Ovary (tissue), 3 donors: Measurements from ENCODE around the gene HERC6.

Experiments
- CTCF ChIP-seq, 3 donors: fragments of 450-650 bp in 2 of 3; fragments of 200-600 bp in 1 of 3; IDR thresholded peaks; one replicate each; pipeline versions ENCODE4 v1.5.1 to v1.8.0; 2016 to 2022; ENCODE audit warnings: antibody characterized with exemption in 3 of 3, mild to moderate bottlenecking in 1 of 3
- EP300 ChIP-seq: sonication (generic); formaldehyde crosslinking; IDR thresholded peaks from one replicate; pipeline ENCODE4 v1.6.1; 2017; ENCODE audit warnings: antibody characterized with exemption
- POLR2A ChIP-seq: fragments of 450-650 bp; IDR thresholded peaks from one replicate; pipeline ENCODE4 v1.6.1; 2017; ENCODE audit warnings: antibody characterized with exemption, mild to moderate bottlenecking, moderate library complexity
- donor health status: DM: no; HTN: no; CAD: no.

GRCh38 chr4:88333741-88334405, 44.8 kb upstream of the HERC6 start:
- TF ChIP-seq POLR2A (no peak), CTCF (IDR thresholded peaks at IDR 0.05) (no peak), EP300 (no peak)
